H1 (cell line): ENCODE data around the gene KCND3. TPM values are rescaled to one million over a fixed set of nuclear protein-coding genes. Genes with fewer than 3 reads are reported as not detected.

Source experiments
- CTCF ChIA-PET: fragments of 300-600 bp; sonication (Branson Sonifier 250); formaldehyde crosslinking; loops from one replicate; lab custom pipeline; 2021; ENCODE audit not compliant: partially characterized antibody; lab: Charles Lee
- POLR2A ChIA-PET: fragments of 300-600 bp; sonication (Branson Sonifier 250); formaldehyde crosslinking; loops from one replicate; lab custom pipeline; 2021; ENCODE audit warnings: inconsistent platforms; ENCODE audit not compliant: partially characterized antibody; lab: Charles Lee
- DNase-seq, 2 experiments: peaks; one replicate each; pipeline versions ENCODE4 v3.0.0 to v3.0.0-alpha.2; 2010 to 2022; ENCODE audit warnings: low spot score in 2 of 2, low read depth in 1 of 2, mixed read lengths in 1 of 2
- FAIRE-seq: peaks from 2 replicates; lab custom pipeline; 2011; peaks lifted over from hg19 to GRCh38; lab: Jason Lieb, UNC
- H2AFZ ChIP-seq: 2 replicates; pipeline ENCODE4 v1.8.1; 2012; ENCODE audit warnings: low read length, inconsistent platforms
- H2AK5ac ChIP-seq: 2 replicates; pipeline ENCODE4 v1.6.1; 2013; ENCODE audit warnings: low read depth, low read length
- H2BK120ac ChIP-seq: replicated peaks from 2 replicates; pipeline ENCODE3; 2013; ENCODE audit warnings: low read depth, low read length, inconsistent platforms
- H2BK12ac ChIP-seq: 2 replicates; pipeline ENCODE4 v1.6.1; 2013; ENCODE audit warnings: low read depth, low read length
- H2BK15ac ChIP-seq: 2 replicates; pipeline ENCODE4 v1.6.1; 2013; ENCODE audit warnings: low read length
- H2BK20ac ChIP-seq: 2 replicates; pipeline ENCODE4 v1.6.1; 2013; ENCODE audit warnings: low read length
- H2BK5ac ChIP-seq: 2 replicates; pipeline ENCODE4 v1.6.1; 2013; ENCODE audit warnings: low read depth, low read length
- H3K14ac ChIP-seq: 2 replicates; pipeline ENCODE4 v1.6.1; 2013; ENCODE audit warnings: inconsistent platforms; ENCODE audit not compliant: insufficient read length
- H3K18ac ChIP-seq: 2 replicates; pipeline ENCODE4 v1.6.1; 2013; ENCODE audit warnings: low read length; ENCODE audit errors: extremely low read depth
- H3K23ac ChIP-seq: 2 replicates; pipeline ENCODE4 v1.6.1; 2013; ENCODE audit warnings: inconsistent platforms; ENCODE audit not compliant: insufficient read length
- H3K23me2 ChIP-seq: 2 replicates; pipeline ENCODE4 v1.6.1; 2013; ENCODE audit warnings: low read depth, low read length
- H3K27ac ChIP-seq: 2 replicates; pipeline ENCODE4 v1.6.1; 2011; ENCODE audit warnings: low read depth, low read length, inconsistent platforms
- H3K27me3 ChIP-seq, 4 experiments: replicated peaks in 1 of 4; 1 replicate in 1 of 4; 2 replicates in 3 of 4; pipeline versions ENCODE4 v1.6.1 to v1.8.1; 2011 to 2013; ENCODE audit warnings: low read length in 3 of 4, mild to moderate bottlenecking in 3 of 4, inconsistent platforms in 2 of 4, mixed read lengths in 2 of 4, moderate library complexity in 1 of 4; ENCODE audit not compliant: control insufficient read depth in 3 of 4, insufficient read depth in 3 of 4; ENCODE audit errors: extremely low read depth in 1 of 4
- H3K36me3 ChIP-seq, 4 experiments: 2 replicates each; pipeline versions ENCODE4 v1.6.1 to v1.8.1; 2011 to 2013; ENCODE audit warnings: mild to moderate bottlenecking in 4 of 4, low read length in 3 of 4, moderate library complexity in 2 of 4, control low read depth in 1 of 4, inconsistent platforms in 1 of 4; ENCODE audit not compliant: insufficient read depth in 4 of 4, control insufficient read depth in 2 of 4
- H3K4ac ChIP-seq: replicated peaks from 2 replicates; pipeline ENCODE3; 2013; ENCODE audit warnings: low read length, low read depth, mixed read lengths, inconsistent platforms; ENCODE audit not compliant: insufficient read length
- H3K4me1 ChIP-seq, 4 experiments: replicated peaks in 1 of 4; 1 replicate in 1 of 4; 2 replicates in 3 of 4; pipeline versions ENCODE4 v1.6.1 to v1.8.1; 2011 to 2013; ENCODE audit warnings: low read length in 3 of 4, inconsistent platforms in 2 of 4, mixed read lengths in 1 of 4; ENCODE audit not compliant: insufficient read depth in 4 of 4, control insufficient read depth in 3 of 4
- H3K4me2 ChIP-seq, 2 experiments: 2 replicates each; pipeline versions ENCODE4 v1.6.1 to v1.8.1; 2011 to 2013; ENCODE audit warnings: low read depth in 2 of 2, low read length in 2 of 2, control low read depth in 1 of 2, inconsistent platforms in 1 of 2, mild to moderate bottlenecking in 1 of 2; ENCODE audit not compliant: insufficient read depth in 1 of 2
- H3K4me3 ChIP-seq, 4 experiments: fragments of 200-600, 300-600 bp in 1 of 4; sonication (generic), shearing (Covaris generic), sonication (Bioruptor Twin) in 1 of 4; 2 replicates each; pipeline versions ENCODE4 v1.5.1 to v1.8.1; 2011 to 2016; ENCODE audit warnings: low read length in 4 of 4, low read depth in 3 of 4, control low read depth in 2 of 4, inconsistent platforms in 2 of 4, mild to moderate bottlenecking in 2 of 4, mixed read lengths in 1 of 4, moderate library complexity in 1 of 4; ENCODE audit not compliant: insufficient read depth in 2 of 4; ENCODE audit errors: extremely low read depth in 1 of 4
- H3K56ac ChIP-seq: replicated peaks from 2 replicates; pipeline ENCODE3; 2013; ENCODE audit warnings: low read depth, mild to moderate bottlenecking, mixed read lengths, low read length, inconsistent platforms; ENCODE audit not compliant: insufficient read length
- H3K79me1 ChIP-seq: 2 replicates; pipeline ENCODE4 v1.6.1; 2013; ENCODE audit warnings: low read depth, low read length, control low read depth
- H3K79me2 ChIP-seq, 2 experiments: 2 replicates each; pipeline versions ENCODE4 v1.6.1 to v1.8.1; 2012 to 2013; ENCODE audit warnings: low read length in 2 of 2, mild to moderate bottlenecking in 2 of 2, inconsistent platforms in 1 of 2; ENCODE audit not compliant: insufficient read depth in 2 of 2, control insufficient read depth in 1 of 2
- H3K9ac ChIP-seq, 4 experiments: replicated peaks in 1 of 4; 1 replicate in 1 of 4; 2 replicates in 3 of 4; pipeline versions ENCODE4 v1.6.1 to v1.8.1; 2011 to 2013; ENCODE audit warnings: low read depth in 3 of 4, low read length in 3 of 4, control low read depth in 2 of 4, mild to moderate bottlenecking in 2 of 4, moderate library complexity in 2 of 4, inconsistent platforms in 1 of 4; ENCODE audit errors: extremely low read depth in 1 of 4
- H3K9me3 ChIP-seq, 2 experiments: 2 replicates each; pipeline versions ENCODE4 v1.6.1 to v1.8.1; 2012 to 2013; ENCODE audit warnings: mild to moderate bottlenecking in 2 of 2, moderate library complexity in 2 of 2, control low read depth in 1 of 2, inconsistent platforms in 1 of 2, low read depth in 1 of 2, low read length in 1 of 2, mixed read lengths in 1 of 2; ENCODE audit not compliant: insufficient read depth in 2 of 2
- H4K20me1 ChIP-seq, 2 experiments: replicated peaks in 1 of 2; 2 replicates each; pipeline versions ENCODE3 to v1.8.1; 2011 to 2013; ENCODE audit warnings: inconsistent platforms in 2 of 2, low read length in 2 of 2, mild to moderate bottlenecking in 1 of 2; ENCODE audit not compliant: insufficient read depth in 2 of 2, control insufficient read depth in 1 of 2
- H4K5ac ChIP-seq: 2 replicates; pipeline ENCODE4 v1.6.1; 2013; ENCODE audit warnings: low read length, low read depth, mixed read lengths, inconsistent platforms; ENCODE audit not compliant: insufficient read length
- H4K8ac ChIP-seq: 2 replicates; pipeline ENCODE4 v1.8.0; 2013; ENCODE audit warnings: mild to moderate bottlenecking, moderate library complexity, low read length, inconsistent platforms; ENCODE audit not compliant: insufficient read depth; ENCODE audit errors: extremely low read depth
- H4K91ac ChIP-seq: replicated peaks from 2 replicates; pipeline ENCODE3; 2013; ENCODE audit warnings: low read length, mixed read lengths, inconsistent platforms; ENCODE audit not compliant: insufficient read length
- CHD1 ChIP-seq: IDR thresholded peaks from 2 replicates; pipeline ENCODE4 v1.6.1; 2012; ENCODE audit warnings: low read depth, low read length, improper control_type of control experiment
- SUZ12 ChIP-seq: fragments of 200-600 bp; sonication (generic); IDR thresholded peaks from 2 replicates; pipeline ENCODE4 v1.6.1; 2012; ENCODE audit warnings: mild to moderate bottlenecking, inconsistent platforms, low read length, moderate library complexity, mixed read lengths
- TBP ChIP-seq: IDR thresholded peaks from 2 replicates; pipeline ENCODE4 v1.6.1; 2011; ENCODE audit warnings: low read depth, low read length, improper control_type of control experiment
- TEAD4 ChIP-seq: IDR thresholded peaks from 2 replicates; pipeline ENCODE4 v1.6.1; 2012; ENCODE audit warnings: low read depth, low read length, inconsistent platforms, mixed read lengths
- WGBS, 2 experiments: shearing (Covaris generic) in 1 of 2; methylation state at CpG; one replicate each; pipeline versions ENCODE4 v1.1.6 to v1.1.7; 2013 to 2015; ENCODE audit warnings: low lambda C conversion rate in 2 of 2, mixed read lengths in 2 of 2, inconsistent platforms in 1 of 2, low coverage in 1 of 2, missing lambda C conversion rate in 1 of 2; ENCODE audit not compliant: insufficient replicate concordance in 2 of 2, insufficient coverage in 1 of 2, insufficient read length in 1 of 2; ENCODE audit errors: extremely low coverage in 1 of 2, missing lambda C conversion rate in 1 of 2; 5-methylcytosine and 5-hydroxymethylcytosine counted together
- polyA plus RNA-seq, 7 experiments: library from polyadenylated mRNA; depleted of rRNA in 3 of 7; stranded (reverse) in 5 of 7; unstranded in 2 of 7; fragments of >200 nt in 5 of 7; fragments of 200-250 nt in 2 of 7; gene quantifications; 1 replicate in 5 of 7; 2 replicates in 1 of 7; 4 replicates in 1 of 7; pipeline versions ENCODE4 v1.2.1 to v1.2.3, GENCODE V29; 2011 to 2013; ENCODE audit warnings: missing spikeins in 2 of 7, mixed read lengths in 2 of 7
- total RNA-seq: library from RNA; stranded (reverse); fragmentation: NEBNext Ultra II Directional; extraction: Animal tissue kit (Norgen Biotek cat#: 25700); gene quantifications from 2 replicates; pipeline ENCODE4 v1.2.1, GENCODE V29; 2021

The KCND3 gene
- total and polyA plus RNA-seq, 2 of the 8 experiments (the other 6 are each of a cell fraction or from before 2014, with no cell fraction given), result 0.14 to 0.48 TPM

DNA sequence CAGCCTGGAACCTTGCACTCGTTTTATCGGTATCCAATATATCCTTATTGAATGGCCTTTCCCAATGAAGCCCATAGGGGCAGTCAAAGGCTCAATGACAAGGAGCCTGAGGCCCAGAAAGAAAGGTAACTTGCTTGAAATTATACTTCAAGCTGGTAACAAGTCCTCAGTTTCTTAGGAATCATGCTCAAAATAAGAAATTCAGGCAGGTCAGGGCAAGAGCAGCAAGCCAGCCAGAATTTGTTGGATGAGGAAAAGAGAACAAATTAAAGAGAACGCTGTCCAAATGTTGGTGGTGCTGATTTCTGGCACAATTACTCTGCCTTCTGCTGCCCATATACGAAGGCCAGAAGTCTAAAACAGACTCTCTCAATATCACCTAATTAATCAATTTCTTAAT, 156.1 kb downstream of the KCND3 start:
- Histone ChIP-seq H3K14ac (no peak overlapping the region), H2AFZ (no peak overlapping the region), H3K4ac (no peak overlapping the region), H4K8ac (no peak overlapping the region), H3K56ac (no peak overlapping the region), H2BK120ac (no peak overlapping the region), H3K4me3 (no peak overlapping the region), H2BK5ac (no peak overlapping the region), H3K79me2 (no peaks in the 10 kb centered on the region), H3K18ac (no peak overlapping the region), H3K23me2 (no peaks in the 10 kb centered on the region), H3K4me1 (peaks cover 0 to 4% (median 0%) of the 10 kb centered on the region in 4 experiments; a peak in 1 of 7 replicates), H2BK15ac (no peak overlapping the region), H3K9ac (no peak overlapping the region), H4K5ac (no peak overlapping the region), H3K4me2 (no peak overlapping the region), H3K27me3 (no peaks in the 10 kb centered on the region), H3K23ac (no peak overlapping the region), H3K79me1 (no peaks in the 10 kb centered on the region), H2BK20ac (no peak overlapping the region), H3K9me3 (no peaks in the 10 kb centered on the region), H2BK12ac (no peak overlapping the region), H4K91ac (no peak overlapping the region), H3K36me3 (no peaks in the 10 kb centered on the region), H2AK5ac (no peak overlapping the region), H4K20me1 (no peaks in the 10 kb centered on the region), H3K27ac (no peak overlapping the region)
- DNase-seq (no peak), FAIRE-seq (peak; percentile 52)
- POLR2A ChIA-PET, result no interaction called here
- CTCF ChIA-PET, result interaction anchor here (1.0 to 2.0 kb wide), 3 partner anchors 10 to 46 kb away, joined by 3 to 6 read pairs (median 5); no protein-coding TSS in a partner anchor
- WGBS, 2 experiments, result 91% methylated on average over 4 of the region's 4 CpGs; no CpG with 5 or more reads in 1 of the 2 experiments
- TF ChIP-seq TEAD4 (peak; percentile 17; the same call in 1 of the 2 replicates), TBP (no peak), CHD1 (no peak), SUZ12 (no peak)
